ENCODE measurements around the gene WDR41. TPM values are rescaled to one million over a fixed set of nuclear protein-coding genes. Genes with fewer than 3 reads are reported as not detected.

The WDR41 gene, protein sequence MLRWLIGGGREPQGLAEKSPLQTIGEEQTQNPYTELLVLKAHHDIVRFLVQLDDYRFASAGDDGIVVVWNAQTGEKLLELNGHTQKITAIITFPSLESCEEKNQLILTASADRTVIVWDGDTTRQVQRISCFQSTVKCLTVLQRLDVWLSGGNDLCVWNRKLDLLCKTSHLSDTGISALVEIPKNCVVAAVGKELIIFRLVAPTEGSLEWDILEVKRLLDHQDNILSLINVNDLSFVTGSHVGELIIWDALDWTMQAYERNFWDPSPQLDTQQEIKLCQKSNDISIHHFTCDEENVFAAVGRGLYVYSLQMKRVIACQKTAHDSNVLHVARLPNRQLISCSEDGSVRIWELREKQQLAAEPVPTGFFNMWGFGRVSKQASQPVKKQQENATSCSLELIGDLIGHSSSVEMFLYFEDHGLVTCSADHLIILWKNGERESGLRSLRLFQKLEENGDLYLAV
- total RNA-seq = 96.7 and 114 TPM in 2 replicates

DNA sequence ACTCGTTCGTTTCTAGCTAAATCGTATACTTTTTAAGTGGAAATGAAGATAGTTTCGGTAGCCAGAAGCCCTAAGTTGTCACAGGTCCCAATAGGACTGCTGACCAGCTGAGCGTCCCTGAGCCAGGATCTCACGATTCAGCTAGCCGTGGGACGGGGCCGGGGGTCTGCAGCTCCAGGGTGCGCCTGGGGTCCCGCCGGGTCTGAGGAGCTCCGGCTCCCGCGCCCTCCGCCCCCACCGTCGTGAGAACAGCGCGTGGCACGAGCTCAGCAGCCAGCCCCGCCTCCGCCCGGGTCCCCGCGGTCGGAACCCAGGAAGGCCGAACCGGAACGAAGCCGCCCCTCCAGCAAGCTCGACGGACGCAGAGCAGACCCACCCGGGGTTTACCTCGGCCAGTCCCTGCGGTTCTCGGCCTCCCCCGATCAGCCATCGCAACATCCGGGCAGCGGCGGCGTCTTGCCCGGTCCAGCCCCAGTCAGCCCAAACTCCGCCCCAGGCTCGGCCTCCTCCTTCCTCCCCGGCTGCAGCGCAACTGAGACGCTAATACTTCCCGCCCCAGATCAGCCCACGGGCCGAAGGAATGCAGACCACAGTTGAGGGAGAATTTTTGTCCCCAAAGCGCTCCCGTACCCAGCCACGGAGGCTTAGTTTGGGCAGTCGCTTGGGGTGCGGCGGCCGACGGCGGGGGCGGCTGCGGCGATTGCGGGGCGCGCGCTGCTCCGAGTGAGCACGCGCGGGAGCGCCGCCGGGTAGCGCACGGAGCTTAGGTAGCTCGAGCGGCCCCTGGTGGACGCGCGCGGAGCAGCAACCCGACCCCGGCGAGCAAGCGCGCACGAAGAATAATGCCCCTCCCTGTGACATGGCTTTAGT, at the start of gene WDR41:
Gene WDR41, minus strand, starts transcription at position 534 of the 870 bp plus-strand sequence. Its CDS starts 96 bp downstream, at position 438.
- Histone ChIP-seq H3K36me3 (ENCODE audit: insufficient read depth, low read length) (peaks cover 13% of the 10 kb centered on the region), H3K4me1 (ENCODE audit: insufficient read depth, low read length) (peaks cover 12% of the 10 kb centered on the region), H3K79me2 (ENCODE audit: insufficient read depth, low read length) (peaks cover 39% of the 10 kb centered on the region), H3K4me3 (ENCODE audit: insufficient read depth, low read length) (peak within 1 kb of the TSS; percentile 93), H3K4me2 (ENCODE audit: insufficient read depth, low read length) (peak within 1 kb of the TSS; percentile 88), H3K27me3 (ENCODE audit: insufficient read depth, low read length) (peaks cover 5% of the 10 kb centered on the region), H4K20me1 (ENCODE audit: insufficient read depth, low read length) (peaks cover 4% of the 10 kb centered on the region), H2AFZ (ENCODE audit: low read length) (peak within 1 kb of the TSS; percentile 96), H3K9me3 (ENCODE audit: low read depth, low read length) (no peaks in the 10 kb centered on the region), H3K27ac (ENCODE audit: low read depth, low read length) (peak within 1 kb of the TSS; percentile 94)
- TF ChIP-seq, protein P1, sequence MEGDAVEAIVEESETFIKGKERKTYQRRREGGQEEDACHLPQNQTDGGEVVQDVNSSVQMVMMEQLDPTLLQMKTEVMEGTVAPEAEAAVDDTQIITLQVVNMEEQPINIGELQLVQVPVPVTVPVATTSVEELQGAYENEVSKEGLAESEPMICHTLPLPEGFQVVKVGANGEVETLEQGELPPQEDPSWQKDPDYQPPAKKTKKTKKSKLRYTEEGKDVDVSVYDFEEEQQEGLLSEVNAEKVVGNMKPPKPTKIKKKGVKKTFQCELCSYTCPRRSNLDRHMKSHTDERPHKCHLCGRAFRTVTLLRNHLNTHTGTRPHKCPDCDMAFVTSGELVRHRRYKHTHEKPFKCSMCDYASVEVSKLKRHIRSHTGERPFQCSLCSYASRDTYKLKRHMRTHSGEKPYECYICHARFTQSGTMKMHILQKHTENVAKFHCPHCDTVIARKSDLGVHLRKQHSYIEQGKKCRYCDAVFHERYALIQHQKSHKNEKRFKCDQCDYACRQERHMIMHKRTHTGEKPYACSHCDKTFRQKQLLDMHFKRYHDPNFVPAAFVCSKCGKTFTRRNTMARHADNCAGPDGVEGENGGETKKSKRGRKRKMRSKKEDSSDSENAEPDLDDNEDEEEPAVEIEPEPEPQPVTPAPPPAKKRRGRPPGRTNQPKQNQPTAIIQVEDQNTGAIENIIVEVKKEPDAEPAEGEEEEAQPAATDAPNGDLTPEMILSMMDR (IDR thresholded peaks at IDR 0.05; ENCODE audit: extremely low read depth, low read depth, low read length) = peak; percentile 80
- DNase-seq (ENCODE audit: insufficient read length, low spot score, missing footprints) = peak; percentile 97

DNA sequence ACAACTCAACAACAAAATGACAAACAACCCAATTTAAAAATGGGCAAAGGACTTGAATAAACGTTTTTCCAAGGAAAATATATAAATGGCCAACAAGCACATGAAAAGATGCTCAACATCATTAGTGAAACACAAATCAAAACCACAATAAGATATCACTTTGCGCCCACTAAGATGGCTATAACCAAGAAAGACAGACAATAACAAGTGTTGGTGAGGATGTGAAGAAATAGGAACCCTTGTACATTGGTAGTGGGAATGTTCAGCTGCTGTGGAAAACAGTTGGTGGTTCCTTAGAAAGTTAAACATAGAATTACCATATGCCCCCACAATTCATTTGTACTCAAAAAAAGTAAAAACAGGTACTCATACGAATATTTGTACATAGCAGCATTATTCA, 39.2 kb upstream of the WDR41 start:
- no peak overlapping the region for H3K27ac ChIP-seq (ENCODE audit: low read depth, low read length)
- no peaks in the 10 kb centered on the region for H4K20me1 ChIP-seq (ENCODE audit: insufficient read depth, low read length)
- TF ChIP-seq, protein P1 (IDR thresholded peaks at IDR 0.05; ENCODE audit: extremely low read depth, low read depth, low read length) = no peak
- no peak for DNase-seq (ENCODE audit: insufficient read length, low spot score, missing footprints)
- H3K27me3 ChIP-seq (ENCODE audit: insufficient read depth, low read length) = peaks cover 40% of the 10 kb centered on the region
- H3K9me3 ChIP-seq (ENCODE audit: low read depth, low read length) = no peaks in the 10 kb centered on the region
- no peak overlapping the region for H2AFZ ChIP-seq (ENCODE audit: low read length)
- no peaks in the 10 kb centered on the region for H3K79me2 ChIP-seq (ENCODE audit: insufficient read depth, low read length)
- H3K4me3 ChIP-seq (ENCODE audit: insufficient read depth, low read length) = no peak overlapping the region
- H3K36me3 ChIP-seq (ENCODE audit: insufficient read depth, low read length) = no peaks in the 10 kb centered on the region
- no peak overlapping the region for H3K4me2 ChIP-seq (ENCODE audit: insufficient read depth, low read length)
- no peaks in the 10 kb centered on the region for H3K4me1 ChIP-seq (ENCODE audit: insufficient read depth, low read length)

DNA sequence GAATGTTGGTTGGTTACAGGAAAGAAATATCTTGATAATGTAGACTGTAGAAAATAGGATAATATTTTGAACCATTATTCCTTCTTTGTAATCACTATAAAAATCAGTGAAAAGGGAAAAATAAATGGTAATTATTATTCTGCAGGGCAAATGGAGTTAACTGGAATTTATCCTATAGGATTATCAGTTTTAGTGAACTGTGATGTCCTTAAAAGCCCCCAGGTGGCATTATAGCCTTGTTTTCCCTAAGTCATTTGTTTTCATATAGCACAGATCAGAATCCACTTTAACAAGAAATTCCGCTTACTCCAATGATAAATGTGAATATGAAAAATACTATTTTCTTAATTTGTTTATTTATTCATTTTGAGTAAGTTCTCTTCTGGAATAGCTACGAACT, 26.2 kb upstream of the WDR41 start:
- Histone ChIP-seq H3K36me3 (ENCODE audit: insufficient read depth, low read length) (no peaks in the 10 kb centered on the region), H3K27ac (ENCODE audit: low read depth, low read length) (no peak overlapping the region), H3K79me2 (ENCODE audit: insufficient read depth, low read length) (no peaks in the 10 kb centered on the region), H3K4me1 (ENCODE audit: insufficient read depth, low read length) (no peaks in the 10 kb centered on the region), H3K4me2 (ENCODE audit: insufficient read depth, low read length) (no peak overlapping the region), H3K27me3 (ENCODE audit: insufficient read depth, low read length) (peaks cover 3% of the 10 kb centered on the region), H3K9me3 (ENCODE audit: low read depth, low read length) (no peaks in the 10 kb centered on the region), H4K20me1 (ENCODE audit: insufficient read depth, low read length) (no peaks in the 10 kb centered on the region), H2AFZ (ENCODE audit: low read length) (no peak overlapping the region), H3K4me3 (ENCODE audit: insufficient read depth, low read length) (no peak overlapping the region)
- TF ChIP-seq, protein P1 (IDR thresholded peaks at IDR 0.05; ENCODE audit: extremely low read depth, low read depth, low read length) = no peak
- DNase-seq (ENCODE audit: insufficient read length, low spot score, missing footprints) = no peak

All from osteoblast (primary cell).